ENCODE results near the gene HELB. TPM values are rescaled to one million over a fixed set of nuclear protein-coding genes. Genes with fewer than 3 reads are reported as not detected.

The HELB gene
- total and polyA plus RNA-seq, 2 of the 8 experiments (the other 6 are each of a cell fraction or from before 2014, with no cell fraction given), result 1.8 to 7.6 TPM

DNA sequence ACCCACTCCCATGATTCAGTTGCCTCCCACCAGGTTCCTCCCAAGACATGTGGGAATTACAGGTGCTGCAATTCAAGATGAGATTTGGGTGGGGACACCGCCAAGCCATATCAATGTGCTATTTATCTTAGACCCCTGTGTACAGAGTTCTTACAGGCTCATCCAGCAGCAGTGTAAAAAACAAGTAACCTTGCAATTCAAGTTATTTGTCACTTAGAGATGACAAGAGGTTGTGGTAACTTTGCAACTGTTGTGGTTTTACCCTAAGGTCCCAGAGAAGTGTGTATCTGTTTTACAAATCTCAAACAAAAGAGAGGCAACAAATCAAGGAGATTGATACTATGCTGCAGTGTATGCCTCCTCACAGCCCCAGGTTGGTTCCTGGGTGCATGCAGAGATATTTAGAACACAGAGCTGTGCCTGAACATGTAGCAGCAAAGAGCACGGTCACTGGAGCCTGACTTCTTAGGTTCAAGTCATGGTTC is 11.5 kb upstream of the HELB start:
- Histone ChIP-seq H3K27me3 (replicated peaks in 1 of 4; ENCODE audit: control insufficient read depth in 3 of 4, extremely low read depth in 1 of 4, insufficient read depth in 3 of 4, low read length in 3 of 4) (no peaks in the 10 kb centered on the region), H3K23me2 (ENCODE audit: low read depth, low read length) (no peaks in the 10 kb centered on the region), H3K18ac (ENCODE audit: extremely low read depth, low read length) (no peak overlapping the region), H3K14ac (ENCODE audit: insufficient read length) (no peak overlapping the region), H2BK20ac (ENCODE audit: low read length) (no peak overlapping the region), H2BK120ac (replicated peaks; ENCODE audit: low read depth, low read length) (no peak overlapping the region), H3K9me3 (ENCODE audit: insufficient read depth in 2 of 2, low read depth in 1 of 2, low read length in 1 of 2) (no peaks in the 10 kb centered on the region), H3K4me3 (ENCODE audit: extremely low read depth in 1 of 4, insufficient read depth in 2 of 4, low read depth in 3 of 4, low read length in 4 of 4) (no peak overlapping the region), H4K5ac (ENCODE audit: insufficient read length, low read depth, low read length) (no peak overlapping the region), H3K4ac (replicated peaks; ENCODE audit: insufficient read length, low read depth, low read length) (no peak overlapping the region), H2BK12ac (ENCODE audit: low read depth, low read length) (no peak overlapping the region), H3K4me1 (replicated peaks in 1 of 4; ENCODE audit: control insufficient read depth in 3 of 4, insufficient read depth in 4 of 4, low read length in 3 of 4) (no peaks in the 10 kb centered on the region), H3K36me3 (ENCODE audit: control insufficient read depth in 2 of 4, insufficient read depth in 4 of 4, low read length in 3 of 4) (no peaks in the 10 kb centered on the region), H4K8ac (ENCODE audit: extremely low read depth, insufficient read depth, low read length) (no peak overlapping the region), H4K20me1 (replicated peaks in 1 of 2; ENCODE audit: control insufficient read depth in 1 of 2, insufficient read depth in 2 of 2, low read length in 2 of 2) (no peaks in the 10 kb centered on the region), H3K4me2 (ENCODE audit: insufficient read depth in 1 of 2, low read depth in 2 of 2, low read length in 2 of 2) (no peak overlapping the region), H4K91ac (replicated peaks; ENCODE audit: insufficient read length, low read length) (no peak overlapping the region), H2BK5ac (ENCODE audit: low read depth, low read length) (no peak overlapping the region), H3K79me2 (ENCODE audit: control insufficient read depth in 1 of 2, insufficient read depth in 2 of 2, low read length in 2 of 2) (no peaks in the 10 kb centered on the region), H3K56ac (replicated peaks; ENCODE audit: insufficient read length, low read depth, low read length) (no peak overlapping the region), H3K79me1 (ENCODE audit: low read depth, low read length) (no peaks in the 10 kb centered on the region), H2BK15ac (ENCODE audit: low read length) (no peak overlapping the region), H3K9ac (replicated peaks in 1 of 4; ENCODE audit: extremely low read depth in 1 of 4, low read depth in 3 of 4, low read length in 3 of 4) (no peak overlapping the region), H3K27ac (ENCODE audit: low read depth, low read length) (no peak overlapping the region), H2AK5ac (ENCODE audit: low read depth, low read length) (no peak overlapping the region), H2AFZ (ENCODE audit: low read length) (no peak overlapping the region), H3K23ac (ENCODE audit: insufficient read length) (no peak overlapping the region)
- CTCF ChIA-PET (ENCODE audit: partially characterized antibody), result interaction anchor here (1.1 kb wide), 1 partner anchor 11 kb away, joined by 4 read pairs; the partner anchor contains the start of gene HELB
- POLR2A ChIA-PET (ENCODE audit: partially characterized antibody), result no interaction called here
- FAIRE-seq (no peak), DNase-seq (ENCODE audit: low read depth in 1 of 2, low spot score in 2 of 2) (no peak)
- 98% methylated on average over 2 of the region's 2 CpGs; no CpG with 5 or more reads in 1 of the 2 experiments for WGBS, 2 experiments (ENCODE audit: extremely low coverage in 1 of 2, insufficient coverage in 1 of 2, insufficient read length in 1 of 2, insufficient replicate concordance in 2 of 2, low coverage in 1 of 2, low lambda C conversion rate in 2 of 2, missing lambda C conversion rate in 1 of 2)
- TF ChIP-seq SAP30 (IDR thresholded peaks at IDR 0.05; ENCODE audit: insufficient read depth, insufficient replicate concordance, low read length), result no peak
- TF ChIP-seq SIRT6 (IDR thresholded peaks at IDR 0.05; ENCODE audit: low read length), result no peak
